Measurements from ENCODE around the gene CBLN4.

The CBLN4 gene

DNA sequence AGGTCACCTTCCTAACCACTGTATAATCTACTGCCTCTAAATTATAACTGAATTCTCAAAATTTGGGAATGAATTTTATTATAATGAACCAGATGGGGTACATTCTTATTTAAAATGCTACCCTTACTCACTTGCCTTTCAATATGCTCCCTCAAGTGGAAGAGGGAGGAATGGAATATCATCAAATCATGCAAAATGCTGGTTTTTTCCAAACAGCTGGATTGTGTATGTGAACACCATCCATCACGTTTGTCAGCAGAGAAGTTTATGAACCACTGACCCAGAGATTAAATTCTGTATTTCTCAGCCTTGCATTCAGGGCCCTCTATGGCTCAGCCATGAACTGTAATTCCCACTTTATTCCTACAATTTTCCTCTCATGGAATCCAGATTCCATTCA lies 40.5 kb downstream of the CBLN4 start:
- no peaks in the 10 kb centered on the region for H3K27me3 ChIP-seq
- H3K27ac ChIP-seq: no peak overlapping the region
- no peak overlapping the region for H3K4me3 ChIP-seq (ENCODE audit: low read depth in 1 of 2, low read length in 1 of 2)
- H3K4me1 ChIP-seq (ENCODE audit: control insufficient read depth in 1 of 2, insufficient read depth in 1 of 2, low read depth in 1 of 2, low read length in 1 of 2): no peaks in the 10 kb centered on the region
- H3K36me3 ChIP-seq: no peaks in the 10 kb centered on the region
- H3K9me3 ChIP-seq: no peaks in the 10 kb centered on the region
- no peak for TF ChIP-seq CTCF (IDR thresholded peaks at IDR 0.05)

- H3K4me3 ChIP-seq (ENCODE audit: low read depth in 1 of 2, low read length in 1 of 2): no peak overlapping the region
- no peak for TF ChIP-seq CTCF (IDR thresholded peaks at IDR 0.05)
- H3K27ac ChIP-seq: no peak overlapping the region
- H3K9me3 ChIP-seq: no peaks in the 10 kb centered on the region
- no peaks in the 10 kb centered on the region for H3K36me3 ChIP-seq
- H3K27me3 ChIP-seq: no peaks in the 10 kb centered on the region
- no peaks in the 10 kb centered on the region for H3K4me1 ChIP-seq (ENCODE audit: control insufficient read depth in 1 of 2, insufficient read depth in 1 of 2, low read depth in 1 of 2, low read length in 1 of 2)
Measured at GRCh38 chr20:55961376-55962330, 43.7 kb downstream of the CBLN4 start.

DNA sequence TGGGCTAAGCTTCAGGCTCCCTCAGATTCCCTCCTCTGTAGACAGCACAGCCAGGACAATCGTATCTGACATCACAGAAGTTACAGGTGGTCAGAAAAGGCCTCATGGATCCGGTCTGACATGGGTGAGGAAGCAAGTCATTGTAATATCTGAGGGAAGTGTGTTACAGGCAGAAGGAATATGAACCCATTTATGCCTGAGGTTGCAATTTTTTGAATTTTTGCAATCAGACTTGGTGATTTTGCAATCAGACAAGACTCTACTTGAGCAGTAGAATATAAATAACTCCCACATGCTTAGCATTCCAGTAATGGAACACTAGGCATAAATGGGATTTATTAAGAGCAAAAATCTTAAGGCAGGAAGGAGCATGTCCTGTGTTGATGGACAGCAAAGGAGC lies 52.1 kb downstream of the CBLN4 start:
- no peak for TF ChIP-seq CTCF (IDR thresholded peaks at IDR 0.05)

DNA sequence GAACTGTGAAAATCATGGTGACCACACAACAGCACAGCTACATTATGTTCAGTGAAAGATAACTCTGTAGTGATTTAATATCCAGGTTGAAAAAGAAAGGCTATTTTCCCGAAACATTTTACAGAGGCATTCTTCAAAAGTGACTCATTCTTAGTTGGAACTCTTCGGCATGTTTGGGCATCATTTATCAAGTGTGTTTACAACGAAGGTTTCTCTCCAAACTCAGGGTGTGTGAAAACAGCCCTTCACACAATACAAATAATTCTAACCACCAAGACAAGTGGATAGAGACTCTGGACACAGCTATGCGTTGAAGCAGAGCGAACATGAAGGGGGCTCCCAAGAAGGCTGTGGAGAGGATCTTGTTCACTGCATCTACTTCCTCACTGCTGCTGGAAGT lies 57.6 kb downstream of the CBLN4 start:
- Histone ChIP-seq H3K4me3 (ENCODE audit: low read depth in 1 of 2, low read length in 1 of 2) (no peak overlapping the region), H3K27me3 (no peaks in the 10 kb centered on the region), H3K9me3 (no peaks in the 10 kb centered on the region), H3K27ac (no peak overlapping the region), H3K4me1 (ENCODE audit: control insufficient read depth in 1 of 2, insufficient read depth in 1 of 2, low read depth in 1 of 2, low read length in 1 of 2) (no peaks in the 10 kb centered on the region), H3K36me3 (no peaks in the 10 kb centered on the region)
- TF ChIP-seq CTCF (IDR thresholded peaks at IDR 0.05): no peak

More for the DNA sequence above, 52.1 kb downstream of the CBLN4 start:
- Histone ChIP-seq H3K4me3 (ENCODE audit: low read depth in 1 of 2, low read length in 1 of 2) (no peak overlapping the region), H3K4me1 (ENCODE audit: control insufficient read depth in 1 of 2, insufficient read depth in 1 of 2, low read depth in 1 of 2, low read length in 1 of 2) (no peaks in the 10 kb centered on the region), H3K27me3 (no peaks in the 10 kb centered on the region), H3K27ac (no peak overlapping the region), H3K36me3 (no peaks in the 10 kb centered on the region), H3K9me3 (no peaks in the 10 kb centered on the region)

Data from neutrophil (primary cell).